SJCRH30 (cell line): ENCODE data around the gene RFXANK. TPM values are rescaled to one million over a fixed set of nuclear protein-coding genes. Genes with fewer than 3 reads are reported as not detected.
"Not testable (repeated sequence)": the region's sequence is repeated elsewhere in the genome, so short reads cannot be mapped to it uniquely, and the experiment has no call there.

Experiments used
- DNase-seq, 2 experiments: peaks; one replicate each; pipeline ENCODE4 v3.0.0-alpha.2; 2015 to 2020
- H3K27ac ChIP-seq: fragments of 250-450 bp; sonication (Bioruptor Pico); 2 replicates; pipeline ENCODE4 v1.5.1; 2020; ENCODE audit warnings: mild to moderate bottlenecking, moderate library complexity
- H3K27me3 ChIP-seq: fragments of 250-450 bp; sonication (Bioruptor Pico); 2 replicates; pipeline ENCODE4 v1.5.1; 2020; ENCODE audit warnings: mild to moderate bottlenecking, moderate library complexity
- H3K36me3 ChIP-seq: fragments of 250-450 bp; sonication (Bioruptor Pico); 2 replicates; pipeline ENCODE4 v1.5.1; 2020; ENCODE audit warnings: mild to moderate bottlenecking, moderate library complexity
- H3K4me1 ChIP-seq: fragments of 250-450 bp; sonication (Bioruptor Pico); 2 replicates; pipeline ENCODE4 v1.5.1; 2020; ENCODE audit warnings: mild to moderate bottlenecking, moderate library complexity
- H3K4me3 ChIP-seq: fragments of 250-450 bp; sonication (Bioruptor Pico); 2 replicates; pipeline ENCODE4 v1.5.1; 2020; ENCODE audit warnings: mild to moderate bottlenecking, moderate library complexity
- H3K9me3 ChIP-seq: fragments of 250-450 bp; sonication (Bioruptor Pico); replicated peaks from 2 replicates; pipeline ENCODE4 v1.5.1; 2020; ENCODE audit warnings: mild to moderate bottlenecking, moderate library complexity
- total RNA-seq: library from RNA; depleted of rRNA; stranded (reverse); fragments of >200 nt; shearing (Covaris generic); gene quantifications from 2 replicates; pipeline ENCODE4 v1.2.3, GENCODE V29; 2014; rRNA removed

RFXANK gene
- 52.5 and 64.2 TPM in 2 replicates for total RNA-seq

DNA sequence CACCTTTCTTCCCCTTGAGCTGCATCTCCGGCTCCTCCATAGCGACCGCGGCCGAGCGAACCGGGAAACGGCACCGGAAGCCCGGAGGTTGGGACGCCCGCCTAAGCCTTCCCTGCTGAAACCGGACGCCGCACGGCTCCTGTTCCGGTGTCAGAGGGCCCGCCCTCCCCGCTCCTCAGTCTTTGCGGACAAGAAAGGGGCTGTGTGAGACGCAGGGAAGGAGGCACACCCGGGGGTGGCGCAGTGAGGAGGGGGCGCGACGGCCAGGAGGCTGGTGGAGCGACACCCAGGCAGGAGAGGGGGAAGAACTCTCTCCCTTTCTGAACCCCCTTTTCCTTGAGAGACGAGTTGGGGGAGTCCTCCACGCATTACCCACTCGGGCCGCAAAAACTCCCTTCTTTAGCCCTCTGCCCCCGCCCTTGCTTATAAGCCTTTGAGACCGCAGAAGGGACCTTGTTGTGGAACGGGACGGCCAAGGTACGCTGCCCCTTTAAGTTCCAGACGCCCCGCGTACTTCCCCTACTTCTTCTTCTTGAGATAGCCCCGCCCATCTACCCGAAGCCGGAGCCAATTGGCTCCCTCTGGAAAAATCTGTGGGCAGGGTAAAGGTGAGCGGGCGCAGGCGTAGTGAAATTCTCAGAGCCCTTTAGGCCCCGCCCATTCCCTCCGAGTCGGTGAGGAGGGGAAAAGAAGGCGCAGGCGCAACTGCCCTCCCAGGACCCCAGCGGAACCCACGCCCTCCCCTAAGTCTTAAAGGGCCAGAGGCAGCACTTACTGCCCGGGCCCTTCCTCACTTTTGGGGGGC lies at the start of gene RFXANK, which contains the start of gene BORCS8:
TSS of gene RFXANK (plus strand) at position 181 of the 805 bp plus-strand sequence. CDS start 1,689 bp downstream, outside the sequence.
TSS of gene BORCS8 (minus strand) at position 75 of the 805 bp plus-strand sequence. CDS start at position 40, 35 bp downstream.
- Histone ChIP-seq H3K27me3 (no peaks in the 10 kb centered on the region), H3K36me3 (peaks cover 10% of the 10 kb centered on the region; the same call in 1 of the 2 replicates), H3K27ac (peak within 1 kb of the TSS; percentile 78), H3K9me3 (no peaks in the 10 kb centered on the region), H3K4me3 (peak within 1 kb of the TSS; percentile 68), H3K4me1 (no peaks in the 10 kb centered on the region)
- peak; percentile 99 to 100 for DNase-seq

DNA sequence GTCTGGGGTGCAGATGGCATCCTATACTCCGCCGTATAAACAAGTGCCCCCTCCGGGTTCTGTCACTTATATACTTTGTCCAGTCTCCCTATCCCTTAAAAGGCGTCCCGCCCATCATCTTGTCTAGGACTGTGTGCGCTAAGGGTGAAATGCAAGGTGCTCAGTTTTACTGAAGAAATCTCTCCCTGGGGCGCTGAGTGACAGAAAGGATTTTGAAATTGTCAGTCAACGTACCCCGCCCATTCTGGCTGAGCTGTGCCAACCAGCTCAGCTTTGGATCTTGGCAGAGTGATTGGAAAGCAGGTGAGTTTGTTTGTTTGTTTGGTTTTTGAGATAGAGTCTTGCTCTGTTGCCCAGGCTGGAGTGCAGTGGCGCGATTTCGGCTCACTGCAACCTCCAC lies 49.7 kb upstream of the RFXANK start:
- no peak for DNase-seq
- Histone ChIP-seq H3K27me3 (no peaks in the 10 kb centered on the region), H3K4me3 (no peak overlapping the region), H3K36me3 (no peaks in the 10 kb centered on the region), H3K27ac (no peak overlapping the region), H3K9me3 (no peaks in the 10 kb centered on the region), H3K4me1 (no peaks in the 10 kb centered on the region)

DNA sequence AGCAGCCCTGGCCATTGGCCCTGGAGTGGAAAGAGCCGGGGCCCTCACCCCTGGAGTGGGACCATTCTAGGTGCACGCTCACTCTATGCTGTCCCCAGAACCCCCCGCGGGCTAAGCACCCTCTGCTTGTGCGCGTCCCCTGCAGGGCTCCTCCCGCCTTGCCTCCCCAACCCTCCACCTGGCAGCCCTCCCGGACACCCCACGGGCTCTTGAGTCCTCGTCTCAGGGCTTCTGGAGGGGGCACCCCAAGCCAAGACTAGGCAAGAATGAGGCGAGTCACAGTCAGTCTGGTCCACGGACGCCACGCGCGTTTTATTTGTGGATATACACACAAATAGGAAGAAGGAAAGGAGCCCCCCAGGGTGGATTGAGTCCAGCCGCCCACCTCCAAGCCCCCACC lies 46.8 kb upstream of the RFXANK start:
- no peak overlapping the region for H3K27ac ChIP-seq

DNA sequence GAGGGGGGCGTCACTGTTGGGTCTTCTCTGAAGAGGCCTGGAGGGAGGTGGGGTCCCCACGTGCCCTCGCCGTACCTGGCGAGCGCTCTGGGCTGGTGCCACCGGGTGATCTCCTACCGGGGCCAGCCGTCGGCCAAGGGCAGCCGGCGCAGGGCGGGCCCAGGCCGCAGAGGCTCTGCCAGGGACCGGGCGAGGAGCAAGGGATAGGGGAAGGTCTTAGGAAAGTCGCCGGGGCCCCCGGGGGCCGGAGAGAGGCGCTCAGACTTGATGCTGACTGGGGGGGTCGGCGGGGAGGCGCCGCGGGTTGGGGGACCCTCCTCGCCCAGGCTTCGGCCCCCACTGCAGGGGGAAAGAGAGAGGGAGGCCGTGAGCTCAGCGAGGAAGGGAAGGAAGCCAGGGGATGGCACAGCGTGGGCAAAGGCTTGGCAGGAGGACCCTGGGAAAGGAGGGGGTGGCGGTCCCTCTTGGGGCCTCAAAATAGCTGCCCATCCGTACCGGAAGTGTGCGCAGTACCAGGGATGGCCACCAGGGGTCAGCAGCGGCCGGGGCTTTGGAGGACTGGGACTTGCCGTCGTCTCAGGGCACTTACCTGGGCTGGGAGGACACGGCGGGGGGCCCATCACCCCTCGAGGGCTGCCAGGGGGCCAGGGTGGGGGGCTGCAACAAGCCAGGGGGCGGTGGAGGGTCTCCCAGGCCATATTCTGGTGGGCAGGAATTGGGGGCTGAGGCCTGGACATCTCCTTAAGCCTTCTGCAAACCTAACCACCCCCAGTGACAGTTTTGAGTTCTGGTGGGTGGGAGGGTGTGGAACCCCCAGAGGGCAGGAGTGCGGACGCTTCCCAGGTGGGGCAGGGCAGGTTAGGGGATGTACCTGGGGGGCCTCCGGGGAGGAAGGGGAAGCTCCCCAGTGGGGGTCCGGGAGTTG lies 46.1 kb upstream of the RFXANK start:
- Histone ChIP-seq H3K4me3 (no peak overlapping the region), H3K36me3 (no peaks in the 10 kb centered on the region), H3K9me3 (no peaks in the 10 kb centered on the region), H3K27ac (no peak overlapping the region), H3K27me3 (no peaks in the 10 kb centered on the region), H3K4me1 (no peaks in the 10 kb centered on the region)
- DNase-seq, result peak; percentile 66 to 82

More for the DNA sequence above, 46.8 kb upstream of the RFXANK start:
- H3K9me3 ChIP-seq, result no peaks in the 10 kb centered on the region
- no peaks in the 10 kb centered on the region for H3K27me3 ChIP-seq
- DNase-seq, result no peak
- no peak overlapping the region for H3K4me3 ChIP-seq
- no peaks in the 10 kb centered on the region for H3K4me1 ChIP-seq
- H3K36me3 ChIP-seq, result no peaks in the 10 kb centered on the region

DNA sequence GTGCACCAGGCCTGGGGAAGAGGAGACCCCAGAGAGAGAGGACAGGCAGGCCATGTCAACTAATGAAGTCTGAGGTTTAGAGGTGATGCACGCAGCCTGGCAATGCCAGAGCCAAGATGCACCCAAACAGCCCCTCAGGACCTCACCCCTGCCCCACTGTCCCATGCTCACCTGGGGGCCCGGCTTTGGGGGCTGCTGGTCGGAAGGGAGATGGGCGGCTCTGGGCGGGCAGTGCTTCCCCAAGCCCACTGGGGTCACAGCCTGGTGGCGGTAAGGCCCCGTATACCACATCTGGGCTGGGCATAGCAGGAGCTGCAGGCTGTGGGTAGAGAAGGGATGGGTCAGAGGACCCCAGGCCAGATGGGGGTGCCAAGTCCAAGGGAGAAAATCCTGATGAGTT lies 45.2 kb upstream of the RFXANK start:
- Histone ChIP-seq H3K27me3 (no peaks in the 10 kb centered on the region), H3K27ac (no peak overlapping the region), H3K9me3 (no peaks in the 10 kb centered on the region), H3K36me3 (no peaks in the 10 kb centered on the region), H3K4me1 (no peaks in the 10 kb centered on the region), H3K4me3 (no peak overlapping the region)
- DNase-seq, result no peak

- no peak for DNase-seq
These were observed 44.7 kb upstream of the RFXANK start for GRCh38 chr19:19147344-19147743.

DNA sequence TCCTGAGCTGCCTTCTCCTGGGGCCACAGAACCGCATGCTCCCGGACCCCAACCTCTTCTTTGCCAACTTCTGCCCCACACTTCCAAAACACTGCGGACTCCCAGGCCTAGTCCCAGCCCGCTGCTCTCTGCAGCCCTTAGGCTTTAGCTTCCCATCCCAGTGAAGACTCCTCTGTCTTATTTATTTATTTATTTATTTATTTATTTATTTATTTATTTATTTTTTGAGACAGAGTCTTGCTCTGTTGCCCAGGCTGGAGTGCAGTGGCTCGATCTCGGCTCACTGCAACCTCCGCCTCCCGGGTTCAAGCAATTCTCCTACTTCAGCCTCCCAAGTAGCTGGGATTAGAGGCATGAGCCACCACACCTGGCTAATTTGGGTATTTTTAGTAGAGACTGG lies 43.6 kb upstream of the RFXANK start:
- H3K36me3 ChIP-seq, H3K27ac ChIP-seq, H3K4me3 ChIP-seq, H3K9me3 ChIP-seq, DNase-seq, H3K27me3 ChIP-seq, H3K4me1 ChIP-seq: not testable (repeated sequence)

More at GRCh38 chr19:19147344-19147743, 44.7 kb upstream of the RFXANK start:
- Histone ChIP-seq H3K27me3 (no peaks in the 10 kb centered on the region), H3K9me3 (no peaks in the 10 kb centered on the region), H3K4me1 (no peaks in the 10 kb centered on the region), H3K27ac (no peak overlapping the region), H3K4me3 (no peak overlapping the region), H3K36me3 (no peaks in the 10 kb centered on the region)

DNA sequence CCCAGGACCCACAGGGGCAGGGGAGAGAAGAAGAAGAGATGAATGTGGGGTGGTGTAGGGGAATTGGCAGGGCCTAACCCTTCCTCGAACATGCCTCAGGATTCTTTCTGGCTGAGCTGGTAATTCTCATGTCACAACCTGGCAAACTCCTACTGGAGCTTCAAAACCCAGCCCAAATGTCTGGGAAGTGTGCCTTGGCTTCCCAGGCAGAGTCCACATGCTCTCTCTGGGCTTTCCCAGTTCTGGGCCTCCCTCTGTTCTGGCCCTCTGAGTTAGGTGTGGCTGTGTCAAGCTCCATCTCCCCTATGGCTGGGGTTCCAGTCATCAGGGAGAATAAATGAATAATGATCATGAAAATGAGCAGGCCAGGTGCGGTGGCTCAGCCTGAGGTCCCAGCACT lies 42.6 kb upstream of the RFXANK start:
- no peaks in the 10 kb centered on the region for H3K27me3 ChIP-seq
- H3K36me3 ChIP-seq, result no peaks in the 10 kb centered on the region
- H3K9me3 ChIP-seq, result no peaks in the 10 kb centered on the region
- no peak overlapping the region for H3K27ac ChIP-seq
- DNase-seq, result no peak
- H3K4me3 ChIP-seq, result no peak overlapping the region
- H3K4me1 ChIP-seq, result no peaks in the 10 kb centered on the region

DNA sequence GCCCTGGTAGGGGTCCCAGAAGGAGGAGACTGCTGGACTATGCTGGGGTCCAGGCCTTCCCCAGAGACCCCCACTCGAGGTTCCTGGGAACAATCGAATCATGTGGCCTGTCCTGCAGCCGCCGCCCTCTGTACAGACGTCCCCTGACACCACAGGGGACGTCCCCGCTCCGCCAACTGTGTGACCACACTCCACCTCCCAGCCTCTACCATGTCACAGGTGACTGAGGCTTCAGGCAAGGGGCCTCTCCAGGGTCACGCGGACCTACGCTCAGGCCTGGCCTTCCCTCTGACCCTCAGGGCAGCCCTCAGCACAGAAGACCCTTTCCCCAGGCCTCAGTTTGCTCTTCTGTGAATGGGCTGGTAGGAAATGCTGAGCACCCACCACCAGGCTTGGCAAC lies 40.6 kb upstream of the RFXANK start:
- Histone ChIP-seq H3K9me3 (no peaks in the 10 kb centered on the region), H3K4me3 (no peak overlapping the region), H3K4me1 (no peaks in the 10 kb centered on the region), H3K27ac (no peak overlapping the region), H3K36me3 (no peaks in the 10 kb centered on the region; the same call in 1 of the 2 replicates), H3K27me3 (no peaks in the 10 kb centered on the region)
- DNase-seq, result no peak

DNA sequence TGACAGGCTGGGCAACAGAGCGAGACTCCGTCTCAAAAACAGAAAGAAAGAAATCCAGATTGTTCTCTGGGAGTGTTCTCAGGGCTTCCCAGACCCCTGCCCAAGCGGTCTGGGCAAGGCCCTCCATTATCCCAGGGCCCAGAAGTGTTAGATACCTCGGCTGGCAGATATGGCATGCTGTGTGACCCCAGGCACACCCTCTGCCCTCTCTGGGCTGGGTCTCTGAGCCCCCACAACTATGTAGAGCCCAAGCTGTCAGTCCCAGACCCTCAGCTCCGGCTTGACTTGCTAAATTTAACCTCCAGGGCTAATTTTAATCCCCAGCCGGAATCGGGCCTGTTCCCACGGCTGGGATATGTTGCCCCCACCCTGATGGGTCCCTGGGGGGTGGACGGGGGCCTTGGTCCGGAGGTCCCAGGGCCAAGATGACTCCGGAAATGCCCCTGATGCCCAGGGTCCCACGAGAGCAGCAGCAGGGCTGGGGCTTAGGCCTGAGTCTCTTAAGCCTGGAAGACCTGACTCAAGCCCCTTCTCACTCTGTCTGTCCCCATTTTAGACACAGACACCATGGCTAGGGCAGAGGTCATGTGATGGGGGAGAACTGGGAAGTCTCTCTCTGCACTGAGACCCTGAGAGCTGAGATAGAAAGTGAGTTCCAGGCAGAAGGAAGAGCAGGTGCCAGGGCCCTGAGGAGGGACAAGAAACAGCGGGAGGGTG lies 39.2 kb upstream of the RFXANK start:
- DNase-seq, result no peak
- Histone ChIP-seq H3K4me3 (no peak overlapping the region), H3K9me3 (no peaks in the 10 kb centered on the region), H3K27ac (no peak overlapping the region), H3K36me3 (no peaks in the 10 kb centered on the region; the same call in 1 of the 2 replicates), H3K27me3 (no peaks in the 10 kb centered on the region), H3K4me1 (no peaks in the 10 kb centered on the region)

DNA sequence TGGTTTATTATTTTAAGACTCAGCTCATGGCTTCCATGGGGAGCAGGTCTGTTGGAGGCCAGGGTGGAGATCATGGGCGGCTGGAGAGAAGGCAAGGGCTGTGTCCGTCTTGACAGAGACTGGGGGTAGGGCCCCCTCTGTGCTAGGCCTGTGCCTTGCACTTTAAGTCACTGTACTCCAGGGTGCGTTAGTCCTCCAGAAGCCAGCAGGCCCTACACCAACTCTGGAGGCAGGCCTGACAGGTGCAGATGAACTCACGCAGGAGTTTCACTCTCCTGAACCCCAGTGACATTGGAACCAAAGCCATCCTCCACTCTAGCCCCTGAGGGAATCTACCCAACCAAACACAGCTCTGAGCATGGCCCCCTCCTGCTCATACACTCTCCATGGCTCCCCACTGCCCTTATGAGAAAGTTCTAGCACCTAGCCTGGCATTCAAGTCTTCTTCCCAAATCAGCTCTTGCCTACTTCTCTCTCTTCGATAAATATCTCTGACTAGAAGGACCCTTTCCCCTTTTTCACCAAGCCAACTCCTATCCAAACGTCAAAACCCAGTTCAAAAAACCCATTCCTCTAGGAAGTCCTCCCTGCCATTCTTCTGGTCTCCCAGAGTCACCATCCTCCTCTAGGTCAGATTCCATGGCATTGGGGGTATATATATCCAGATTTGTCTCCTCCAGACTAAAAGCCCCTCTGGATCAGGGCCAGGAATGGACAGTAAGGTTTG lies 37.1 kb upstream of the RFXANK start:
- Histone ChIP-seq H3K4me1 (no peaks in the 10 kb centered on the region), H3K9me3 (no peaks in the 10 kb centered on the region)
- no peak for DNase-seq

DNA sequence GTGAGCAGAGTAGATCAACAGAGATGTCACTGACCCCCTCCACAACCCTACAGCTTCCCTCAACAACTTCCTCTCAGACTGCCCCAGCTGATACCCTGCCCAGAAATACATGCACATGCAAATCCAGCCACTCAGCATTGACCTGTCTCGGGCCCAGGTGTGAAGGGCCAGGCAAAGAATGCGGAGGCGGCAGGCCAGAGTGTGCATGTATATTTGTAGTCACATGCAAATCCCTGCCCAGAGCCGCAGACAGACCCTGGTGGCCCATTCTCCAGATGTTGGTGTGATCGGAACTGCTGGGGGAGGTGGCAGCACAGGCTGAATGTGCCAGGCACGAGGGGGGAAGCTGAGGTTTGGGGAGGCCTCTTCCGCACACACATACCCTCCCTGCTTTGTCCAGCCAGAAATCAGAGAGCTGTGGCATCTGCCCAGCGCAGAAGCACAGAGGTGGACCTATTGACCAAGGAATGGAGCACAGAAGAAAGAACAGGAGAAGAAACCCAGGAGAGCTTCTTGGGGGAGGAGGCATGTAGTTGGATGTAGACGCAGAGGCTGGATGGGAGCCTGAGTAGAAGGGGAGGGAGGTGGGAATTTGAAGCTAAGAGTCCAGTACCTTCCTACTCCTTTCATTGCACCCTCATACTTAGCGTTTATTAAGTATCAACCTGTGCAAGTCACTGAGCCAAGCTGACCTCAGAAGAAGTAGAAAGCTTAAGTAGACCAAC lies 36.4 kb upstream of the RFXANK start:
- H3K4me3 ChIP-seq, result no peak overlapping the region
- H3K27me3 ChIP-seq, result no peaks in the 10 kb centered on the region
- DNase-seq, result no peak

More for the DNA sequence above, 37.1 kb upstream of the RFXANK start:
- Histone ChIP-seq H3K27ac (no peak overlapping the region), H3K36me3 (no peaks in the 10 kb centered on the region; the same call in 1 of the 2 replicates), H3K4me3 (no peak overlapping the region), H3K27me3 (no peaks in the 10 kb centered on the region)

DNA sequence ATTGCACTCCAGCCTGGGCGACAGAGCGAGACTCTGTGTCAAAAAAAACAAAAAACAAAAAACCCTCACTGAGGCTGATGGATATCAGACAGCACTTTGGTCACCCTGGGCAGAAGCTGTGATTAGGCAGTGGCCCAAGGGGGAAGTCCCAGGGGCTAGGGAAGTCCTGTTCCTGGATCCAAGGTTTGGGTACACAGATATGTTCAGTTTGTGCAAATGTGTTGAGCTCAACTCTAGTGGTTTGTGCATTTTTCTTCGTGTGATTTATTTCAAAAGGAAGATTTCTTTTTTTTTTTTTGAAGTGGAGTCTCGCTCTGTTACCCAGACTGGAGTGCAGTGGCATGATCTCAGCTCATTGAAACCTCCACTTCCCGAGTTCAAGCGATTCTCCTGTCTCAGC lies 34.2 kb upstream of the RFXANK start:
- H3K36me3 ChIP-seq, result no peaks in the 10 kb centered on the region; the same call in 1 of the 2 replicates
- H3K4me3 ChIP-seq, result no peak overlapping the region
- H3K27ac ChIP-seq, result no peak overlapping the region
- H3K27me3 ChIP-seq, result no peaks in the 10 kb centered on the region
- DNase-seq, result no peak
- H3K4me1 ChIP-seq, result no peaks in the 10 kb centered on the region
- no peaks in the 10 kb centered on the region for H3K9me3 ChIP-seq

More for the DNA sequence above, 36.4 kb upstream of the RFXANK start:
- Histone ChIP-seq H3K4me1 (no peaks in the 10 kb centered on the region), H3K9me3 (no peaks in the 10 kb centered on the region), H3K36me3 (no peaks in the 10 kb centered on the region; the same call in 1 of the 2 replicates), H3K27ac (no peak overlapping the region)
